Fibroblast of skin of right quadriceps (primary cell): ENCODE measurements around the gene ANKRD11.
"Not testable (repeated sequence)": the region's sequence is repeated elsewhere in the genome, so short reads cannot be mapped to it uniquely, and the experiment has no call there.

Experiments used
- DNase-seq: peaks from one replicate; pipeline ENCODE4 v3.0.0-alpha.2; 2013

The ANKRD11 gene

DNA sequence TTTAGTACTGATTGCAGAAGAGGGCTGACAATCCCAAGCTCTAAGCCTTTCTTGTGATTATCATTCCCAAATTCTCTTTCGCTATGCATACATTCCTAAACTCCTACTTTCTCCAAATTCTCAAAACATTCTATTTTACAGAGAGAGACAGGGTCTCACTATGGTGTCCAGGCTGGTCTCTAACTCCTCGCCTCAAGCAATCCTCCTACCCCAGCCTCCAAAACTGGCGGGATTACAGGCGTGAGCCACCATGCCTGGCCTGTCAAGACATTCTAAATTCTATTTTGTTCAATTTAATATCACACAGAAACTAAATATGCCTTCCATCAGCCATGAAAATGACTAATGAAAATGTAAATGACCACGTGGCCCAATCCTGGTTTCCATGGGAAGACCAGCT is 39.8 kb downstream of the ANKRD11 start:
- DNase-seq: no peak

DNA sequence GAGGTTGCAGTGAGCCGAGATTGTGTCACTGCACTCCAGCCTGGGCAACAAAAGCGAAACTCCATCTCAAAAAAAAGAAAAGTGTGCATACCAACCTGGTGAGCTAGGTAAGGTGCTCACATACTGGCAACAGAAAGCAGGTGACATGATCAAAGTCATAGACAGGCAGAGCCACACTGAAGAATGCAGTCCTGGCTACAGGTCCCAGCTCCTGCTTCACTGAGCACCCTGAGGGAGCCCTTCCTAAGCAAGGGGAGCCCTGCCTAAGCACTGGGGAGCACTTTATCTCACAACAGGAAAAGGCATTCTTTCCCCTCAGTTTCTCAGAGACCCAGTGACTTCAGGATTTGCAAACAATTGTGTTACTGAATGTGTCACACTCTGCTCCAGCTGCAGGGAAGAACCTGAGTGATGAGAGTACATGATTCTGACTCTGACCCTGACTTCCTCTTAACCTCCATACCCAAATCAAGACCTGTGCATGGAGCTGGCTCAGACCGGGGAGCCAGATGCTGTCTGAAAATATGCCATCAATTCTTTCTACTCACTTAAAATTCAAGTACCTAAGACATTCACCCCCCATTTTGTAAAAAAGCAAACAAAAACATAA is 40.5 kb downstream of the ANKRD11 start:
- no peak for DNase-seq

DNA sequence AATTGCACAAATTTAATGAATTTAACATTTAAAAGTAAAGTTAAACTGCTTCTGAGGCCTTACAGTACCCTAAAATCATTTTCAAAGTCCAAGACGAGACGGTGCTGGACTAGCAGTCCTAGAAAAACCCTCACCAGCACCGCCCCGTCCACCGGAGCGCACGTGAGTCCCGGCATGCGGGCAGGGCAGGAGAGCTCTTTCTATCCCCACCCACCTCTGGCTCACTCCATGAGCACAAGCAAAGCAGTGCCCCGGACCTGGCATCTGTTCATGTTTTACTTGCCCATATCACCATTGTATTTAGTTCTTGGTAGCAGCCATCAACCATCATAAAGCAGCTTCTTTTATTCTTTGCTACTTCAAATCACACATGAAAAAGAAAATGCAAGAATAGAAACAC is 41.7 kb downstream of the ANKRD11 start:
- DNase-seq: no peak

DNA sequence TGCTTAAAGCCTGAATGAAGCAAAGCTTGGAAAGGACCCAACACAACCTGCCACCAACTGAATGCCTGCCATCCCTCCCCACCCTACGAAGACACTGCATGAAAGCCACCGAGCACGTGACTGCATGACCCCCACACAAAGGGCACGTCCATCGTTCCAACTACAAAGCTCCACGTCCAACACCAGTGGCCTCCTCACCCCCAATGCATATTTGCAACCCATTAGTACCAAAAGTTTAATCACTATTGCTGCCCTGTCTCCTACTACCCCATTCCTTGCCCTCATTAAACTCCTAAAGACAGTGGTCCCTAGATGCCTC is 43.4 kb downstream of the ANKRD11 start:
- no peak for DNase-seq

DNA sequence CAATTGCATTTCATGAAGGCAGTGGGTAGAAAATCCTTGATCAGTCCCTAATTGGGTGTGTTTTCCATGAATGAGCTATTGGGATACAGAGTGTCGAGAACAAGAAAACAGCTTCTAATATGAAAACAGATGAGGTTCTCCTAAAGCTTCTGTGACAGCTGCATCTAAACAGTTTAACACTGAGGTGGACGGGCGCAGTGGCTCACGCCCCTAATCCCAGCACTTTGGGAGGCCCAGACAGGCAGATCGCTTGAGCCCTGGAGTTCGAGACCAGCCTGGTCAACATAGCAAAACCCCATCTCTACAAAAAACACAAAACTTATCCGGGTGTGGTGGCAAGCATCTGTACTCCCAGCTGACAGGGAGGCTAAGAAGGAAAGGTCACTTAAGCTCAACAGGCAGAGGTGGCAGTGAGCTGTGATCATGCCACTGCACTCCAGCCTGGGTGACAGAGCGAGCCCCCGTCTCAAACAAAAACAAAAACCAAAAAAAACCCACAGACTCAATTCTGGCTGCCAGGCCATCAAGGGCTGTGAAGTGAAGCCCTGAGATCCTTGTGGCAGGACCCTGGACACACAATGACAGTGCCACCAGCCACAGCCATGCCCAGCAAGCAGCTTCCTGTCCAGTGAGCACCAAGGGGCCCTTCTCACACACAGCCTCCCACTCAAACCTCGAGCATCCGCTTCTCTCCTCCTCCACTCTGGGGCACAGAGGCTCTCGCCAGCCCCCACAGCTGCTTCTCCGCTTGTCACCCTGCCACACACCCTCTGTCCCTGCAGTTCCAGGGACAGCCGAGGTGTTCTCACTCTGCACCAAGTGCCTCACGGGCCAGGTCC is 44.0 kb downstream of the ANKRD11 start:
- DNase-seq: no peak

DNA sequence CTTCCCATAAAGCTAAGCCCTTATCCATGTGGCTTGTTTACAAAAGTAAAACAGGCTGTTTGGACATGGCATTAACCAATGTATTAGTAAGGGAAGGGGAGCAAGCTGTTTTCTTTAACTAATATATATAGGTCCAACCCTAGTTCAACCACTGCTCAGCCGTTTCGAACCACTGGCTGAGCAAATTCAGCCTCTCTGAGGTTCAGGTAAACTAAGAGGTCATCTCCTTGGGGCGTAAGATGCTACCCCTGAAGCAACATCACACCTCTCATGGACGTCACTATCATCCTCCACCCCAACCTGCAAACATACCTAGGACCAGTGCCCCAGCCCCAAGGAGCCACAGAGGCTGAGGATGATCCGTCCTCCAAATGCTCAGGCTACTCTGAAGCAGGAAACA is 45.2 kb downstream of the ANKRD11 start:
- DNase-seq: no peak

DNA sequence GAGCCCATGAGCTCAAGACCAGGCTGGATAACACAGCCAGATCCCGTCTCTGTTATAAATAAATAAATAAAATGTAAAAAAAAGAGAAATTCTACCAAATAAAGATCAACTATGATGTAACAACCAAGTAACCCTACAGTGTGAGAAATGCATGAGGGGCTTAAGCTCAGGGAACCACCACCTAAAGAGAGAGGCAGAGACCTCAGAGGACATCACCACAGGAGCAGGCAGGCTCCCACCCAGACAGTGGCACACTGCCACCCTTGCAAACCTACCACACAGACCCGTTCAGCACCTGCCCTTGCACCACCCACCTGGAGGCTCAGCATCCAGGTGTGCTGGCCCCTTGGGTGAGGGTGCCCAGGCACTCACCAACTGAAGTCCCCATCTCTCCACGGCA is 45.6 kb downstream of the ANKRD11 start:
- DNase-seq: no peak

DNA sequence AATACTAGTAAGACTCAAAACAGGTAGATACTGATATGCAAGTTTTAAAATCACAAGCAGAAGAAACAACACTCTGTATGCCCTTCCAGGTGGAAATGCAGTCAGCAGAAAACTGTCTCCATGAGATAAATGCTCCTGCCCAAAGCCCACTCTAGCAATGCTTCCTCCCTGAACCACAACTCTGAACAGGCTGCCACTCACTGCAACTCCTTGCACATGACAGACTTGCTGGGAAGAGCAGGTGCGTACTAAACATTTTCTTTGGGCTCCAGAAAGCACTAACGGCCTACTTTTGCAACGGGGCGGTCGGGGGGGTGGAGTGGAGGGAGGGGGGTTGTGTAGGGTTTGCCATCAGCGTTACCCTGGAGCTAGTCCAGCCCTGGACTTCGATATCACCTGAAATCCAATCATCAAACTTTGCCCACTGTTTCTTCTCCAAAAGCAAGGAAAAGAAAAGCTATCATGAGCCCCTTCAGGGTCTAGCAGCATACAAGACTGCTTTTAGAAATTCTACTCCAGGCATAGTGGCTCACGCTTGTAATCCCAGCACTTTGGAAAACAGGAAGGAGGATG is 46.1 kb downstream of the ANKRD11 start:
- no peak for DNase-seq

DNA sequence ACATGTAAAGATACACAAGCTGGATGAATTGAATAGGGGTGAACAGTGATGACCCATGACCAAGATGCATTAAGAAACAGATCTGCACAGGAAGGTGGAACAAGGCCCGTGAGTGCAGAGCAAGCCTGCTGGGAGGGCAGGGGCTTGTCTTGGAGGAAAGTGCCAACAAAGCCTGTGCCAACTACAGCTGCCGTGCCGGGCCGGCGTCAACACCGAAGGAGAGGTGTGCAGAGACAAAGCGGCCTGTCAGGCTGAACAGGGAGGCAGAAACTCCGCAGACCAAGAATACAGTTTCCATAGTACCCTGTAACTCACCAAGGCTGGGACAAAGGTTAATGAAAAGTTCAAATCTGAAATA is 46.7 kb downstream of the ANKRD11 start:
- no peak for DNase-seq

DNA sequence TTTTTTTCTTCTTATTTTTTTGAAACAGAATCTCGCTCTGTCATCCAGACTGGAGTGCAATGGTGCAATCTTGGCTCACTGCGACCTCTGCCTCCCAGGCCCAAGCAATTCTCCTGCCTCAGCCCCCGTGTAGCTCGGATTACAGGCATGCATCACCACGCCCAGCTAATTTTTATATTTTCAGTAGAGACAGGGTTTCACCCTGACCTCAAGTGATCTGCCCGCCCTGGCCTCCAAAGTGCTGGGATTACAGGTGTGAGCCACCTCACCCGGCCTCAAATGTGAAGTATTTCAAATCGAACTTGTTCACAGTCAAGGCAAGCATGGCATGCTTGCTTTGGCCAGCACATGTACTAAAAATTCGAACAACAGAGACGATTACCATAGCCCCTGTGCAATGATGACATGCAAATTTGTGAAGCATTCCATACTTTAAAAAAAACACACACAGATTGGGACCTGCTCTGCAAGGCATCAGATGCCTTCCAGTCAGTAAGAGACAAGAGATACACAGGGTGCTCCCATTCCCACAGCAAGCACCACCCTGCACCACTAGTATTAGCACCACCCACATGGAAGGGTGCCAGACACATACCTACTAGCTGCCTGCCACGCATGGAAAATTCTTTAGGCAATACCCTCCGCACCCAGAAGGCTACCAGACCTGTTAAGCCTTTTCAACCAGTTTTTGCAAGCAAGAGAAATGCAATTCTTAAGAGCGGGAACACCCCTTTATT is 47.2 kb downstream of the ANKRD11 start:
- peak; percentile 59 for DNase-seq

DNA sequence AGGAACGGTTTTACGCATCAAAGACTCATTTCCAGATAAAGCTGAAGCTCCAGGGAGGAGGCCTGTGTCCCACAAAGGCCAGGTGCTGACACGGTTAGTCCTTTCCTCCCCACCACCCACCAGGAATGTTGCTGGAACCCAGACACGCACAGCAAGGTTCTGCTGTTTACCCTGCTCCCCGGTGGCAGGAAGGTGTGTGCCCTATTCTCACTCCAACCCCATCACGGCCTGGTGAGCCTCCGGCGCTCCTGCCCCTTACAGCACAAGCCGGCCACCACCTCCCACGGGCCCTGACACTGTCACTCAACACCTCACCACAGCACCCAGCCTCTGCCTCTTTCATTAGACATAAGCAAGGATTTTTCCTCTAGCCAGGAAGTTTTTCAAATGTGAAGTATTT is 47.8 kb downstream of the ANKRD11 start:
- DNase-seq: no peak

DNA sequence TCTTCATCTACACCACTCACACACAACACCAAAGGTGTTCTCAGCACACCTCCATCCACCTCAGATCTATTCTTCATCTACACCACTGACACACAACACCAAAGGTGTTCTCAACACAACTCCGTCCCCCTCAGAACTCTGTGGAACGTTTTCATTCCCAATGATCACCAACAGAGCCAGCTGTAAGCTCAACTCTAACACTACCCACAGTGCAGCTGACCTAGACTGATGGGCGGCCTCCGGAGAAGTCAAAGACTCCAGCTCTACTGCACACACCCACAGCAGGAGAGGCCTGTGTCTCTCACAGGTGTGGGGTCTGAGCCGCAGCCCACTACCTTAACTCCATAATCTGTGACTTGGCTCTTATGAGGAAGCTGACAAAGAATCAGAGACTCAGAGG is 50.7 kb downstream of the ANKRD11 start:
- no peak for DNase-seq

DNA sequence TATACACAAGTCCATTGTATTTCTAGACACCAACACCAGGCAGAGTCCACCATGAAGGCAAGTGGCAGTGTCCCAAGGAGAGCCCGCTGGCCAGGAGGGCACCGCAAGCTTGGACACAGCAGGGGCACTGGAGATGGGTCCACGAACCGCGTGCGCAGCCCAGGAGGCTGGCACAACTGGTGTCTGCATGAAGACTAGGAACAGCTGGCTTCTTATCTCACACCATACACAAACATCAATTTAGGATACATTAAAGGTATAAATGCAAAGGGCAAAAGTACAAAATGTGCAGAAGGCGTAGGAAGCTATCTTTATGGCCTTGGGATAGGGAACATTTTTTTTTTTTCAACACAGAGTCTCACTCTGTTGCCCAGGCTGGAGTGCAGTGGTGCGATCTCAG is 52.4 kb downstream of the ANKRD11 start:
- no peak for DNase-seq

DNA sequence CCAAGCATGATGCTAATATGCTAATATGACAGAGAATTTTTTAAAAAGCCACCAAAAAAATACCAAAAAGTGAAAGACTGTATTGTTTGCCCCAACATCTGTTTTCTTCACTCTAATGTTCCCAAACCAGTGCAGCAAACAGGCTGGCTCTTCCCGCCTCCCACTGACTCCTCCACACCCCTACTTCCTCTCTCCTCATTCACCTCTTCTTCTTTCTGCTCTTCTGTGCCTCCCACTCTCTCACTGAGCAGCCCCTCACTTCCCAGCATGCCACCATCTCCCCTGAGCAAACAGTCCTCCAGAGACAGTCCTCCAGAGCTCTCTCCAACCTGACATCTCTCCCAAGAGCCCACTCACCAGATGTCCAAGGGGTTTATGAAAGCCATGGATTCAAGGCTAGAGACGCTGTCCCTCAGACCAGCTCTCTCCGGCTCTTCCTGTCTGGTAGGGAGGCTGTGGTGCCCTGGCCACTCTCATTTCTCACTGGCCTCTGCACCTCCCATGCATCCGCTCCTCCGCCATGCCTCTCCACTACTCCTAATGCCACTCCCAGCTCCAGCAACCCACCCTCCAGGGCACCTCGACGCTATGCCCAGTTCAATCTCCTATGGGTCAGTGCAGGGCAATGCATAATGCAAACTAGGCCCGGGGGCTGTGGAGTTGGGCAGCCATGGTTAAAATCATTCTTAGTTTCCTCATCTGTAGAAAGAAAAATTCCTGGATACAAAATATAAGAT is 52.9 kb downstream of the ANKRD11 start:
- no peak for DNase-seq

DNA sequence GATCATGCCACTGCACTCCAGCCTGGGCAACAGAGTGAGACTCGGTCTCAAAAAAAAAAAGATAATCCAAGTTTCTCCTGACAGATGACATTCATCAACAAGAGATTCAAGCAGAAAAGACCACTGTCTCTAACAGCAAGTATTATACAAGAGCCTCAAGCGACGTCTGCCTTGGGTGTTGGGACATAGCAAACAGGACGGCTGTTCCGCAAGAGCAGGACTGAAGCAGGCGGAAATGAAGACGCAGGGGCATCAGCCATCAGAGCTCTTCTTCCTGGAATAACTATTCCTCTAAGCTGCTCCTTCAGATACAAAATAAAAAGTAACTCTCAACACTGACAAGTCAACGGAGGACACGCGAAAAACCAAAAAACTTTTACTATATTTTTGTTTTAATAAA is 54.0 kb downstream of the ANKRD11 start:
- no peak for DNase-seq

DNA sequence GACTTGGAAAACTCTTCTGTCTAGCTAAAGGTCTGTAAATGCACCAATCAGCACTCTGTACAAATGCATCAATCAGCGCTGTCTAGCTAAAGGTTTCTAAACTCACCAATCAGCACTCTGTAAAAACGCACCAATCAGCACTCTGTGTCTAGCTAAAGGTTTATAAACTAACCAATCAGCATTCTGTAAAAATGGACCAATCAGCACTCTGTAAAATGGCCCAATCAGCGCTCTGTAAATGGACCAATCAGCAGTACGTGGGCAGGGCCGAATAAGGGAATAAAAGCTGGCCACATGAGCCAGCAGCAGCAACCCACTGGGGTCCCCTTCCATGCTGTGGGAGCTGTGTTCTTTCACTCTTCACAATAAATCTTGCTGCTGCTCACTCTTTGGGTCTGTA is 55.3 kb downstream of the ANKRD11 start:
- not testable (repeated sequence) for DNase-seq

DNA sequence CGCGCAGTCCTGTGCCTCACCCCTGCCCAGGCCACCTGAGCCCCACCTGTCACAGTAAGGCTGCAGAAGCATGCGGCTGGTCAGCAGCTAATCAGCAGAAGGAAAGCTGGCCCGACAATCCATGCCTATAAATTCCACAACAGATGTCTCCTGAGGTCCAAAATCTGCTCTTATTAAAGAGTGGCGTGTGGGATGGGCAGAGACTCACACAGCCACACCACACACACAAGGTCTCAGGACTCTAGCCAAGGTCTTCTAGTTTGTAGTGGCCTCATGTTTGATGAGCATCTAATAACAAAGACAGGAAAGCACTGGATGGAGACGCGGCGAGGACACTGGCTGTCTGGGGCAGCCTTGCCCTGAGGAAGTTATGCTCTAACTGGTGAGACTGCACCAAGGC is 55.9 kb downstream of the ANKRD11 start:
- no peak for DNase-seq

DNA sequence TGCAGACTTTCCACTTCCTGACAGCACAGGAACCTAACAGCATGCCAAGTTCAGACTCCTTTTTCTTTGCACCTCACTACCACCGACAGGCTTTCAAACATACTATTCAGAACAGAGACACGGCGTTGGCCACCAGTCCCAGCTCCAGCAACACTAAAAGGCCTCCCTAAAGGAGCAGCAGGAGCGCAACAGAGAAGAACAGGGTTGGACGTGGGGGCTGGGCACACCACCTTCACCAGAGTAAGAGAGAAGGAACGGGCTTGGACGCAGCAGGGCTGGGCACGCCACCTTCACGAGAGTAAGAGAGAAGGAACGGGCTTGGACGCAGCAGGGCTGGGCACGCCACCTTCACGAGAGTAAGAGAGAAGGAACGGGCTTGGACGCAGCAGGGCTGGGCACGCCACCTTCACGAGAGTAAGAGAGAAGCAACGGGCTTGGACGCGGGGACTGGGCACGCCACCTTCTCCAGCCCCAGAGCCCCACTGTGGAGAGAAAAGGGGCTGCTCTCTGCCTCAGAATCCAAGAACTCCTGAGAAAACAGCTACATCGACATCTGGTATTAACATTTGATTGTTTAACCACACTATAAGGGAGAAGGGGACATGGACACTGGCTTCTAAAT is 56.9 kb downstream of the ANKRD11 start:
- not testable (repeated sequence) for DNase-seq

DNA sequence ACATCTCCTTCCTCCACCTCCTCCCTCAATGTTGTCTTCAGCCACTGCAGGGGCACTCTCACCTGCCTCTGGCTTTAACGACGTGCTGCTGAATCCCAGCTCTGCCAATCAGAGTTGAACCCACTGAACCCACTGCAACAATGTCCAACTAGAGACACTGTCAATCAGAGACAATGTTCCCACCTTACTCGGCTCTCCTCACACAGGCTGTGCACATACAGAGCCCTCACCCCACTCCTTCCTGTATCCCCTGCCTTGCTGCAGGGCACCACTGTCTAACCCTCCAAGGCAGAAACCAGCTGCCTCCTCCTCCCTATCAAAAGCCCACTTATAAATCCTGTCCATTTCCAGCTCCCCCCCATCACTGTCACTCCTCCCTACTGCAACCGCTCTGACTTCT is 58.7 kb downstream of the ANKRD11 start:
- no peak for DNase-seq

DNA sequence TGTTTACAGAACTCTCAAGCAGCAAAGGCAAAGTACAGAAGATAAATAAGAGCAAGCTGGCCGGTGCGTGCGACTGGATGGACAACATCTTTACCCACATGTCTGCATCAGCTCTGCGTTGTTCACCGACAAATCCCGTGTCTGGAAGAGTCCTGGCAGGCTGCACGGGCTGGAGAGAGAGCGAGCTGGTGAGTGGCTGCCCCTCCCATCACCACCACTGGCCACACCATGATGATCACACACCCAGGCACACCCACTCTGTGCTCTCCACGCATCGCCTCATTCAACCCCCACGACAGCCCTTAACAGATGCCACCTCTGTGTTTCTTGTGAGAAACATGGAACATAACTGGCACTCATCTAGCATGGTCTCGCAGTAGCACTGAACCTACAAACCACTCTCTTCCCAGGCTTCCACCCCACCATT is 59.2 kb downstream of the ANKRD11 start:
- DNase-seq: no peak

DNA sequence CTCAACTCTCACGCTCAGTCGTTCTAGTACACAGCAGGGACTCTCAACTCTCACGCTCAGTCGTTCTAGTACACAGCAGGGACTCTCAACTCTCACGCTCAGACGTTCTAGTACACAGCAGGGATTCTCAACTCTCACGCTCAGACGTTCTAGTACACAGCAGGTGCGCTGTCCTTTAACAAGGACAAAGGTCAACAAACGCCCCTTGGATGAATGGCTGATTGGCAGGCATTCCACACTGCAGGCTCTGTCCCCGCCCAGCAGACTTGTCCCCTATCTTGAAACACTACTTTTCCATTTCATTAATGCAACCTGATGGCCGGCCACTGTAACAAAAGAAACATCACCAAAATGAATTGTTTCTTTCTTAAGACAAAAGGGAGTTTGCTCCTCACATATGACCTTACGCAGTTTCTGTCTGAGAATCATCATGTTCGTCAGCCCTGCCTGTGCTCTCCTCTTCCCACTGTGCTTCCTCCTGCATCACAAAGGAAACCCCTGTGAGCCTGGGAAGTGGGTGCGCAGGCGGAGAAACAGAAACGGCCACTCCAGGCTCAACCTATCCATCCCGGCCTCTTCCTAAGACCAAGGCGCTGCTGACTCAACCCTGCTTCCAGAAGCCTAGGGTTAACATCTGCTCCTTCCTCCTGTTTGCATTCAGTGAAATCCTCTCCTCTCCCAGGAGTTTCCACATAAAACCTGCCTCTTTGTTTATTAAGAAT is 59.8 kb downstream of the ANKRD11 start:
- no peak for DNase-seq

DNA sequence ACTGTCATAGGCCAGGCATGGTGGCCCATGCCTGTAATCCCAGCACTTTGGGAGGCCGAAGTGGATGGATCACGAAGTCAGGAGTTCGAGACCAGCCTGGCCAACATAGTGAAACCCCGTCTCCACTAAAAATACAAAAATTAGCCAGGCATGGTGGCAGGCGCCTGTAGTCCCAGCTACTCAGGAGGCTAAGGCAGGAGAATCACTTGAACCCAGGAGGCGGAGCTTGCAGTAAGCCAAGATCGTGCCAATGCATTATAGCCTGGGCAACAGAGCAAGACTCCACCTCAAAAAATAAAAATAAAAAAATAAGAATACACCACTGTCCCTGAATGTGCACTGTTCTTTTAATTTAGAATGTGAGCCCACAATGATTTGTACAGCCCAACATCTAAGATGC is 61.8 kb downstream of the ANKRD11 start:
- not testable (repeated sequence) for DNase-seq
